ENCODE measurements around the gene AGAP5.
A peak's percentile ranks its signal among the peaks of the same experiment; 100 is the strongest.
"Not testable (repeated sequence)": the region's sequence is repeated elsewhere in the genome, so short reads cannot be mapped to it uniquely, and the experiment has no call there.

The AGAP5 gene

DNA sequence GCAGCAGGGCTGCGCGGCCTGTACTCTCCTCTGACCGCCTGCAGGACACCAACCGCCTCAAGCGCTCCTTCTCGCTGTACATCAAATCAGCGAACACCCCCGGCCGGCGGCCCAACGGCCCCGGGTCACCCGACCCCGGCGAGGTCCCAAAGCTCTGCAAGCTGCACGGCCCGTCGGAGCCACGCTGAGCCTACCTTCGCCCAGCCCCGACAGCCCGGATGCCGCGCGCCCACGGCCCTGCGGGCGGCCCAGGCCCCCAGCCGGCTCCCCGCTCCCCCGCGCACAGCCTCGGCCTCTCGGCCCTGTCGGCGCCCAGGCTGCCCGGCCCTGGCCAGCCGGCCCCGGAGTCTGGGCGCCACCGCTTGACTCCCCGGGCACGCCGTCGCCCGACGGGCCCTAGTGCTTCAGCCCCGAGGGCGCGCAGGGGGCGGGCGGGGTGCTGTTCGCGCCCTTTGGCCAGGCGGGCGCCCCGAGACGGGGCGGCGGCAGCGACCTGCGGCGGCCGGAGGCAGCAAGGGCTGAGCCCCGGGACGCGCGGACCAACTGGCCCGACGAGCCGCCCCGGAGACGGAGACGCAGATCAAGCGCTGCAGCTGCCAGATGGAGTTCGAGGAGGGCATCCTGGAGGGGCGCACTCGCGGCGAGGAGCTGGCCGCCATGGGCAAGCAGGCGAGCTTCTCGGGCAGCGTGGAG, 35.2 kb upstream of the AGAP5 start:
- DNase-seq (ENCODE audit: low read depth, low spot score), result no peak
- Histone ChIP-seq H3K27me3 (ENCODE audit: control insufficient read depth, insufficient read depth, low read length) (no peaks in the 10 kb centered on the region), H3K9me3 (ENCODE audit: control insufficient read depth, insufficient read depth, low read length) (no peaks in the 10 kb centered on the region), H3K4me3 (ENCODE audit: low read length) (no peak overlapping the region), H3K27ac (ENCODE audit: low read length) (no peak overlapping the region), H3K4me1 (ENCODE audit: control insufficient read depth, insufficient read depth, low read length) (no peaks in the 10 kb centered on the region), H3K36me3 (ENCODE audit: control insufficient read depth, insufficient read depth, low read length) (peaks cover 10% of the 10 kb centered on the region; the same call in 1 of the 2 replicates)
- WGBS (ENCODE audit: insufficient coverage, insufficient read length), result no CpG with 5 or more reads among the region's 84 CpGs

DNA sequence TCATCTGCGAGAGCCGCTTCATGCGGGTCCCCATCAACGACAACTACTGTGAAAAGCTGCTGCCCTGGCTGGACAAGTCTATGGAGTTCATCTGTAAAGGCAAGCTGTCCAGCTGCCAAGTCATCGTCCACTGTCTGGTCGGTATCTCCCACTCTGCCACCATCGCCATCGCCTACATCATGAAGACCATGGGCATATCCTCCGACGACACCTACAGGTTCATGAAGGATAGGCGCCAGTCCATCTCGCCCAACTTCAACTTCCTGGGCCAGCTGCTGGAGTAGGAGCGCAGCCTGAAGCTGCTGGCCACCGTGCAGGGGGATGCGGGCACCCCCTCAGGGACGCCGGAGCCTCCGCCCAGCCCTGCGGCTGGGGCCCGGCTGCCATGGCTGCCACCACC, 34.5 kb upstream of the AGAP5 start:
- Histone ChIP-seq H3K27ac (ENCODE audit: low read length) (no peak overlapping the region), H3K4me1 (ENCODE audit: control insufficient read depth, insufficient read depth, low read length) (no peaks in the 10 kb centered on the region), H3K27me3 (ENCODE audit: control insufficient read depth, insufficient read depth, low read length) (no peaks in the 10 kb centered on the region), H3K36me3 (ENCODE audit: control insufficient read depth, insufficient read depth, low read length) (peaks cover 10% of the 10 kb centered on the region; the same call in 1 of the 2 replicates), H3K4me3 (ENCODE audit: low read length) (no peak overlapping the region), H3K9me3 (ENCODE audit: control insufficient read depth, insufficient read depth, low read length) (no peaks in the 10 kb centered on the region)
- WGBS (ENCODE audit: insufficient coverage, insufficient read length), result no CpG with 5 or more reads among the region's 20 CpGs
- DNase-seq (ENCODE audit: low read depth, low spot score), result no peak

DNA sequence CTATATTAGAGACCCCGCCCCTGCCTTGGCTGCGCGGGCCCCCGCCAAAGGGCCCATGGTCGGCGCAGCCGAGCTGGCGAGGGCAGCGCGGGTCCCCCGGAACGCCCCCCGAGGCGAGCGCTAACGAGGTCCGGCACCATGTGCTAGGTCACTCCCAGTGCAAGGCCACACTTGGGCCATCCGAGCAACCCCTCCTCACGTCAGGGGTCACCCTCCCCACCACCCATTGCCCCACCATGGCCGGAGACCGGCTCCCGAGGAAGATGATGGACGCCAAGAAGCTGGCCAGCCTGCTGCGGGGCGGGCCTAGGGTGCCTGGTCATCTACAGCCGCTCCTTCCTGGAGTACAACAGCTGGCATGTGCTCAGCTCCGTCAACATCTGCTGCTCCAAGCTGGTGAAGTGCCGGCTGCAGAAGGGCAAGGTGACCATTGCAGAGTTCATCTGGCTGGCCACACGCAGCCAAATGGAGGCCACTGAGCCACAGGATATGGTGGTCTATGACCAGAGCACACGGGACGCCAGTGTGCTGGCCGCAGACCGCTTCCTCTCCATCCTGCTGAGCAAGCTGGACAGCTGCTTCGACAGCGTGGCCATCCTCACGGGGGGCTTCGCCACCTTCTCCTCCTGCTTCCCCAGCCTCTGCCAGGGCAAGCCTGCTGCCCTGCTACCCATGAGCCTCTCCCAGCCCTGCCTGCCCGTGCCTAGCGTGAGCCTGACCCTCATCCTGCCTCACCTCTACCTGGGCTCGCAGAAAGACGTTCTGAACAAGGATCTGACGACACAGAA, 33.9 kb upstream of the AGAP5 start:
- Histone ChIP-seq H3K27ac (ENCODE audit: low read length) (no peak overlapping the region), H3K36me3 (ENCODE audit: control insufficient read depth, insufficient read depth, low read length) (peaks cover 10% of the 10 kb centered on the region), H3K4me3 (ENCODE audit: low read length) (no peak overlapping the region), H3K27me3 (ENCODE audit: control insufficient read depth, insufficient read depth, low read length) (no peaks in the 10 kb centered on the region), H3K9me3 (ENCODE audit: control insufficient read depth, insufficient read depth, low read length) (no peaks in the 10 kb centered on the region), H3K4me1 (ENCODE audit: control insufficient read depth, insufficient read depth, low read length) (no peaks in the 10 kb centered on the region)
- DNase-seq (ENCODE audit: low read depth, low spot score), result no peak
- WGBS (ENCODE audit: insufficient coverage, insufficient read length), result no CpG with 5 or more reads among the region's 42 CpGs

DNA sequence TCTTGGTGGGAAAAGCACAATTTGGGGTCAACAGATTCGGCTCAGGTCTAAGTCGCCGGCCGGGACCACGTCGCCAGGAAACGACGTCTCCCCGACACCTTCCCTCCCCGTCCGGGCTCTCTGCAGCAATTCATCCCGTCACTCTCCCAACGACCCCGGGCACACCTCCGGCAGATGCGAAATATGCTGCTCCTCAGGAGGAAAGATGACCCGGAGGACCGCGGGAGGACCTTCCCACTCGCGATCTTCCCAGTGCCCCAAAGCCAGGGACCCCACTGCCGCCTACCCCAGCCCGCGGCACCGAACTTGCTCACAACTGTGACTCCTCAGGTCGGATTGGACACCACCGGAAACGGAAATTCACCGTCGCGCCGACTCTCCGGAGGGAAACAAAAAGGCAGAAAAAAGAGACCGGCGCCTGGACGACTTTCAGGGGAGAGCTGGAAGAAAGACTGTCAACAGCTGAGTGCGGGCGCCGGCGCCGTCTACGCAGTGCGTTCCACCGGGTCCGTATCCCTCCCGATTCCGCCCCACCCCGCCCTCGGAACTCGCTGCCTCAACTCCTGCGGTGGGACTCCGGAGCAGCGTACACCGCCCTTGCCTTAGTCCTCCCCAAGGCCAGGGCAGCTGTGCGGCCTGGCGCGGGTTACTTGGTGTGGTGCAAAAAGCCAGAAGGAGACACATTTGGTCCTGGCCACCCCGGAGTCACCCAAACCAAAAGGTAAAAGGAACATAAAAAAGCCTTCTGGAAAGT, 32.4 kb upstream of the AGAP5 start:
- Histone ChIP-seq H3K36me3 (ENCODE audit: control insufficient read depth, insufficient read depth, low read length) (peaks cover 10% of the 10 kb centered on the region), H3K27ac (ENCODE audit: low read length) (no peak overlapping the region), H3K4me1 (ENCODE audit: control insufficient read depth, insufficient read depth, low read length) (no peaks in the 10 kb centered on the region), H3K27me3 (ENCODE audit: control insufficient read depth, insufficient read depth, low read length) (no peaks in the 10 kb centered on the region), H3K9me3 (ENCODE audit: control insufficient read depth, insufficient read depth, low read length) (no peaks in the 10 kb centered on the region), H3K4me3 (ENCODE audit: low read length) (peak overlapping the region; percentile 88)
- peak; percentile 79 for DNase-seq (ENCODE audit: low read depth, low spot score)
- no CpG with 5 or more reads among the region's 58 CpGs for WGBS (ENCODE audit: insufficient coverage, insufficient read length)

GRCh38 chr10:73729781-73730152, 31.9 kb upstream of the AGAP5 start:
- H3K9me3 ChIP-seq (ENCODE audit: control insufficient read depth, insufficient read depth, low read length); H3K4me1 ChIP-seq (ENCODE audit: control insufficient read depth, insufficient read depth, low read length); H3K27ac ChIP-seq (ENCODE audit: low read length); DNase-seq (ENCODE audit: low read depth, low spot score); H3K27me3 ChIP-seq (ENCODE audit: control insufficient read depth, insufficient read depth, low read length): not testable (repeated sequence)
- no CpG with 5 or more reads among the region's 9 CpGs for whole genome bisulfite sequencing (ENCODE audit: insufficient coverage, insufficient read length)
- Histone ChIP-seq H3K36me3 (ENCODE audit: control insufficient read depth, insufficient read depth, low read length) (peaks cover 10% of the 10 kb centered on the region), H3K4me3 (ENCODE audit: low read length) (peak overlapping the region; percentile 88; the same call in 1 of the 2 replicates)

DNA sequence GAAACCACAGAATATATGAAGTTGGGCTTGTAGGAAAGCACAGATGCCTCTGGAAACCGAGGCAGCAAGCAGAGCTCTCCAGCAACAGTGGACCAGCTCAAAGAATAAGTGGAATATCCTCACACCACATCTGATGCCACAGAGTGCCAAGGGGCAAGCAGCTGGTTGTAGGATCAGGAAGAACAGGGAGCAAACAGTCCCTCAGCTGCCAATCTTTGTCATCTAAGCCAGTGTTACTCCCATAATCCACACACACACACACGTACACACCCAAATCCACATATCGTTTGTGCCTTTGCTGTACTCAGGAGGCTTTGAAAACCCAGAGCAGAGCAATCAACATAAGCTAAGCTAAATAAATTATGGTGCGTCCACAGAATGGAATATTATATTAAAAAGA, 25.6 kb upstream of the AGAP5 start:
- H3K36me3 ChIP-seq (ENCODE audit: control insufficient read depth, insufficient read depth, low read length), result peaks cover 2% of the 10 kb centered on the region; the same call in 1 of the 2 replicates
- no peaks in the 10 kb centered on the region for H3K9me3 ChIP-seq (ENCODE audit: control insufficient read depth, insufficient read depth, low read length)
- H3K27ac ChIP-seq (ENCODE audit: low read length), result no peak overlapping the region
- H3K4me3 ChIP-seq (ENCODE audit: low read length), result no peak overlapping the region
- no peaks in the 10 kb centered on the region for H3K27me3 ChIP-seq (ENCODE audit: control insufficient read depth, insufficient read depth, low read length)
- no peaks in the 10 kb centered on the region for H3K4me1 ChIP-seq (ENCODE audit: control insufficient read depth, insufficient read depth, low read length)
- DNase-seq (ENCODE audit: low read depth, low spot score), result no peak
- WGBS (ENCODE audit: insufficient coverage, insufficient read length), result no CpG with 5 or more reads among the region's 4 CpGs

- not testable (repeated sequence) for H3K27ac ChIP-seq (ENCODE audit: low read length); H3K4me3 ChIP-seq (ENCODE audit: low read length); H3K9me3 ChIP-seq (ENCODE audit: control insufficient read depth, insufficient read depth, low read length); H3K36me3 ChIP-seq (ENCODE audit: control insufficient read depth, insufficient read depth, low read length); DNase-seq (ENCODE audit: low read depth, low spot score); H3K4me1 ChIP-seq (ENCODE audit: control insufficient read depth, insufficient read depth, low read length); H3K27me3 ChIP-seq (ENCODE audit: control insufficient read depth, insufficient read depth, low read length)
- WGBS (ENCODE audit: insufficient coverage, insufficient read length), result no CpG with 5 or more reads among the region's 4 CpGs
Observed at GRCh38 chr10:73720561-73720960, 22.7 kb upstream of the AGAP5 start.

DNA sequence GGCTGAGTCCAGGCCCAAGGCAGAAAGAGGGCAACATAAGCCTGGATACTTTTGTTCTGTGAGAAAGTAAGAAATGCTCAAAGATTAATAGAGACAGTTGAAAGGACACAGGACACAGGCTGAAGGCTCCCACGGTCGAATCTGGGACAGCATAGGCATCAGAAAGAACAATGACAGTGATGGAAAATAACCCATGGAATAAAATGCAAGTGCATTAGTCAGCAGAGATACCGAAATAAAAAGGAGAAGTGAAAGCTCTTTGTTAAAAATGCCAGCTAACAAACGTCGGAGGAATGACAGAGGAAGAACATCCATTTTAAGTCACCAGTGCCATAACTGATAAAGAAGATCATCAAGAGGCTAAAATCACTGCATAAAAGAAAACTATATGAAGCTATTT, 19.6 kb upstream of the AGAP5 start:
- Histone ChIP-seq H3K4me3 (ENCODE audit: low read length) (no peak overlapping the region), H3K9me3 (ENCODE audit: control insufficient read depth, insufficient read depth, low read length) (no peaks in the 10 kb centered on the region), H3K4me1 (ENCODE audit: control insufficient read depth, insufficient read depth, low read length) (no peaks in the 10 kb centered on the region), H3K36me3 (ENCODE audit: control insufficient read depth, insufficient read depth, low read length) (peaks cover 2% of the 10 kb centered on the region; the same call in 1 of the 2 replicates), H3K27ac (ENCODE audit: low read length) (no peak overlapping the region), H3K27me3 (ENCODE audit: control insufficient read depth, insufficient read depth, low read length) (no peaks in the 10 kb centered on the region)
- no peak for DNase-seq (ENCODE audit: low read depth, low spot score)
- no CpG with 5 or more reads among the region's 5 CpGs for WGBS (ENCODE audit: insufficient coverage, insufficient read length)

DNA sequence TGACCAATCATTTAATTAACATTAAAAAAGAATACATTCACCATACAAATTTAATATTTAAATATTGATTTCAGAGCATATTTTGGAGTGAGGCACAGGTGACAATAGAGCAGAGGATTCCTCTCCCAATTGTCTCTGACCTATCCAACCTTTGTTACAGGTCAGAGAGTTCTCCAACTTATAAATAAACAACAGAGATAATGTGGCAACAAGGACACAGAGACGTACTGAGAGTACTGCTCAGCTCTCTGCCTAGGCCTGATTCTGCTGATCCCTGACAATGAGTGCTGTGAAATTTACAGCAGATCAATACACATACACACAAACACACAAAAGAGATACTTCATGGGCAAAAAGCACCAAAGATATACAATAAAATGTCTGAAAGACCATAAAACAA, 18.3 kb upstream of the AGAP5 start:
- peaks cover 2% of the 10 kb centered on the region; the same call in 1 of the 2 replicates for H3K36me3 ChIP-seq (ENCODE audit: control insufficient read depth, insufficient read depth, low read length)

More for the DNA sequence above, 18.3 kb upstream of the AGAP5 start:
- Histone ChIP-seq H3K4me1 (ENCODE audit: control insufficient read depth, insufficient read depth, low read length) (no peaks in the 10 kb centered on the region), H3K4me3 (ENCODE audit: low read length) (no peak overlapping the region), H3K9me3 (ENCODE audit: control insufficient read depth, insufficient read depth, low read length) (no peaks in the 10 kb centered on the region), H3K27ac (ENCODE audit: low read length) (no peak overlapping the region), H3K27me3 (ENCODE audit: control insufficient read depth, insufficient read depth, low read length) (no peaks in the 10 kb centered on the region)
- no peak for DNase-seq (ENCODE audit: low read depth, low spot score)
- no CpG with 5 or more reads among the region's 1 CpG for WGBS (ENCODE audit: insufficient coverage, insufficient read length)
